Stimulated activated CD4-positive, alpha-beta T cell treated with anti-CD3 and anti-CD28 coated beads, TNF-alpha, amount 100 ng/mL, for 4 hours (primary cell): Measurements from ENCODE around the gene FAM72B.
"Not testable (repeated sequence)": the region's sequence is repeated elsewhere in the genome, so short reads cannot be mapped to it uniquely, and the experiment has no call there.

Experiments
- DNase-seq, 3 experiments: peaks; one replicate each; pipeline ENCODE4 v3.0.0-alpha.2; 2020; ENCODE audit warnings: low read depth in 3 of 3

The FAM72B gene

DNA sequence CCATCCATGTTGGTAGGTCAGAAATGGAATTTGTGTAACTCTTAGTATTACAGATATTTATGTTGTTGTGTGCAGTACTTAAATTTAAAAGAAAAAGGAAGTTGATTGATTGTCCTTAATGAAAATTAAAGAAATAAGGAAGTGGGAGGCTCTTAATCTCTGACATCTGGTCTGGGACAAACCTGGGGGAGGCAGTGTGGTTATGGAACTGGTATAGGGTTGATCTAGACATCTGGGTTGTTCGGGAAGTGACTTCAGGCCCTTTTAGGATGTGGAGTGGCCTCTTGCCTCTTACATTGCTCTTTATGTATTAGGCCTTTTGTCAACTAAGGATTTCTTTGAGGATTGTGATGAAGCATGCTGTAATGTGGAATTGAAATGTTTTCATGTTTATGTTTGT is 16.1 kb upstream of the FAM72B start:
- DNase-seq, result not testable (repeated sequence)

DNA sequence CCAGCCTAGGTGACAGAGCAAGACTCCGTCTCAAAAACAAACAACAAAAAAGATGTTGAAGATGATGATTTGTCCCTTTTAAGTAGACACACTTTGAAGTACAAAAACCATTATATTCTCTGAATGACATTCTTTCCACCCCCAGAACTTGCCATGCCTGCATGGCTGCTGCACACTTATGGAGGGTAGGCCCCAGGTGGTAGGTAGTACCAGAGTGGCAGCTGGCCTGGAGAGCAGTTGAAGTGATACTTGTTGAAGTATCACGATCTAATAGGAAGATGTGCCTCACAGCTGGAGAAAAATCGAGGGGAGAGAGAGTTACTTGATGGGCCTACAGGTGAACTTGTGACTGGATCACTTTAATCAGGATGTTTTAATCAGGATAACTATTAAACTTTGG is 15.6 kb upstream of the FAM72B start:
- not testable (repeated sequence) for DNase-seq

DNA sequence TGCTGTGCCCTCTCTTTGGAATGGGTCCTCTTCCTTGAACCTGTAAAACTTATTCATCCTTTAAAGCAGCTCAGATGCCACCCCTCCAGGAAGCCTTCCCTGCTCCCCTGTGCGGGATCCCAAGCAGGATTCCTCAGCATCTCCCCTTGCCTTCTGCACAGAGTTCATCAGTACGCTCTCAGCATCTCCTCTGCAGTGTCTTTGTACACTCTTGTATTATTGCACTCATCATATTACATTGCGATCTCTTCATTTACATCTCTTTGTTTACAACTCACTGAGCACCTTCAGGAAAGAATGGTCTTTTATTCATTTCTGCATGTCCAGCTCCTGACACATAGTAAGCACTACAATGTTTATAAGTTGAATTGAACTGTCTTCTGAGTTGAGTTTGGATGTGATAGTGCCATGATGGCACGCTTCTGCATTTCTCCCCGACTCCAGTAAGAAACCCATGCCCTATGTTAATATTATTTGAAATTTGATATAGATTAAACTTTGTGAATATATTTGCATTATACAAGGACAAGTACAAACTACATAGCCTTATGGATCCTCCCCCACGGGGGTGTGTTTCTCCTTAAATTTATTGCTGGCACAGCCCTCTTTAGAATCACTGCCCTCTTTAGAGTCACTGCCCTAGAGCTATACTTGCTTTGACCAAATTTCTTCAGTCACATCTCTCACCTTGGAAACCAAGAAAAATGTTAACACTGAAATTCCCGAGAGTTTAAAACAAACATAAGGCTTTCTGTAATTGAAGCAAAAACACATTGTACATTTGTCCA is 13.1 kb upstream of the FAM72B start:
- not testable (repeated sequence) for DNase-seq

DNA sequence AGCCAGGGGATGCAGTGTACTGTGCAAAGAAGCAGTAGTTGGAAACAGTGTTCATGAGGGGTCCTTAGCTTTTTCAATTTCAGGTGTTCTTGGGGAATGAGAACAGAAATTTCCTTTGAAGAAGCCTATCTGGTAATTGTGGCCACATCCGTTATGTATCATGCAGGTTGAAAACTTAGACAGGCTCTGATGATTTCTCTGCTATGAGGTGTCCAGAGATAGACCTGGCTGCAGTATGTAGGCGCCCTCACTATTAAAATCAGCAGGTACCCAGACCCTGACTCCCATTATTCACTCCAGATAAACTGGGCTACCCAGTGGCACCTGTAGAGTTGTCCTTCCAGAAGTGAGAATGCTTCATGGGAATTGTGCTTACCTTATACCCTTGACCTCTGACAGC is 8.4 kb upstream of the FAM72B start:
- DNase-seq, result not testable (repeated sequence)

GRCh38 chr1:121187914-121188313 is 3.8 kb upstream of the FAM72B start:
- not testable (repeated sequence) for DNase-seq

GRCh38 chr1:121186191-121186590 is 2.1 kb upstream of the FAM72B start:
- not testable (repeated sequence) for DNase-seq

- not testable (repeated sequence) for DNase-seq
Measured at GRCh38 chr1:121185140-121185708, 1.1 kb upstream of the FAM72B start.

- not testable (repeated sequence) for DNase-seq
Measured at GRCh38 chr1:121183867-121184266, 273 bp downstream of the FAM72B start.

GRCh38 chr1:121178197-121178596 is 5.9 kb downstream of the FAM72B start:
- not testable (repeated sequence) for DNase-seq

DNA sequence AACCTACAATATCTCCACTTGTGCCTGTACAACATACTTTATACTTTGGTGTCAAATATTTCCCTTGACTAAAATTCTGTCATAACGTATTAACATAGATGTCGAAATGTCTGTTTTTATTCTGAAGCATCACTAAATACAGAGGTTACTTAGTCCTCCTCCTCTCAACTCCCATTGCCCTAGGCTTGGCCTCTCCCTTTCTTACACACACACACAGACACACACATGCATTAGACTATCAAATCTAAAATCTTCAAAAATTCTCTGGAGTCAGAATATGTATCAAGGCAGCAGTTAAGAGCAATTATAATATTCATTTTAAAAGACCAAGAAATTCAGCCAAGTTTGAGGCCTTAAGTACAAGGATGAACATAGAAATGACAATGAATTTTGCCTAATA is 7.5 kb downstream of the FAM72B start:
- not testable (repeated sequence) for DNase-seq

DNA sequence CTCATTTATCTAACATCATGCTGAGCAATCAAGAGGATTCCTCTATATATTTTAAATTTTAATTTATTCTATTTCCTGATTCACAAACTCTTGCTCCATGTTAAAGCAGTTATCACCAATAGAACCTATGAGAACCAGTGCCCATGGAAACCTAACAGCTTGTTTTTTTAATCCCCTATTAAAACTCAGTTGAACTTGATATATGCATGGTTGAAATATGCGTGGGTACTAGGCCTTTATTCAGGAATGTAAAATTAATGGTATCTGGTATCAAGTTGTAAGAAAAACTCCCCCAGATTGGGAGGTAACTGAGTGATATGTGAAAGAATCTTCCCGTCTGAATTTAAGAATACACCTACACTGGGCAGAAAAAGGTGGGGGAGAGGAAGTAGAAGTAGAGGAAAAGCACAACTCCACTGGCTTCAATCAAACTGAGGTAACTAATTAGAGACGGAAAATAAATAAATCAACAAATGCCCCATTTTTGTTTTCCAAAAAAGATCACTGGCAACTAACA is 15.9 kb downstream of the FAM72B start:
- DNase-seq, result not testable (repeated sequence)

GRCh38 chr1:121167225-121167738 is 16.9 kb downstream of the FAM72B start:
- DNase-seq, result not testable (repeated sequence)

DNA sequence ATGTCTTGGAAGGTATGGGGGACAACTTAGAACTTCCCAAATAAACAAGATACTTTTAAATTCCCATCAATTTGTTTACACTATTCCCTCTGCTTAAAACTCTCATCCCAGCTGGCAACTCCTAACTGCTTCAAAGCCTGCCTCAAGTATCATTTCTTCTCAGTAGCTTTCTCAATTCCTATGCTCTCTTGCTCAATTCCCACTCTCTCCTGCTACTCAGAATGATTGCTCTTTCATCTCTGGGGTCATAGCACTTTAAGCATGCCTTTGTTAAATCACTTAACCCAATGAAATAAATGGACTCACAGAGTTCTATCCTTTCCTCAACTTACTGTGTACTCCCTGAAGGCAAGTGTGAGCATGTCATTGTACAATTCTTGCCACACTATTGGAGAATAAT is 18.8 kb downstream of the FAM72B start:
- not testable (repeated sequence) for DNase-seq

- not testable (repeated sequence) for DNase-seq
Measured at GRCh38 chr1:121163850-121164757, 20.0 kb downstream of the FAM72B start.

DNA sequence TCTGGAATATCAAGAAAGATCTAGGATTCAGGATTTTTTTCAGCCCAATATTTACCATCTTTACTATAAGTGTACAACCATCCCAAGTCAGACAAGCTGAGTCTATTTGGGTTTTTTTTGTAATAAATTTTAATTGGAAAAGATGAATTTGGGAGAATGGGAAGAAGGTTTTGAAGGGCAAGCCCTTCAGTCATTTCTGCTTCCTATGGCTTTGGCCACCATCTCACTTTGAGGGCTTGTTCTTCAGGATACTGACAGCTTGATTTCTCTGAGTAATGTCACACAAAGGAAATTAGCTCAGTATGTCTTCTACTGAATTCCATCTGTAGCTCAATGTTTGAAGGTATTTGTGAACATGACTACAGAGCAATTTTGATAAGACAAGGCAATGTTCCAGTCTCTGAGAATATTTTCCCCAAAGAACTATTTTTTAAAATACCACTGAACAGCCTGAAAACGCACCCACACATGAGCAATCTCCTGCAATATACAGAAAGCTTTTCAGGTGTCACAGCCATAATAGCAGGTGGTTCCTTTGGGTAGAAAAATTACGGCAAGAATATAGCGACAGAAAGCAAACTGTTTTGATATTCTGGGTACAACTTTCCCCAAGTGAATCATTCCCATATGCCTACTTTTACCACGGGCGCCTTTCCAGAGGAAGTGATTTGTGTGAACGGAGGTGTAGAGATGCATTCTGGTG is 22.8 kb downstream of the FAM72B start:
- not testable (repeated sequence) for DNase-seq

DNA sequence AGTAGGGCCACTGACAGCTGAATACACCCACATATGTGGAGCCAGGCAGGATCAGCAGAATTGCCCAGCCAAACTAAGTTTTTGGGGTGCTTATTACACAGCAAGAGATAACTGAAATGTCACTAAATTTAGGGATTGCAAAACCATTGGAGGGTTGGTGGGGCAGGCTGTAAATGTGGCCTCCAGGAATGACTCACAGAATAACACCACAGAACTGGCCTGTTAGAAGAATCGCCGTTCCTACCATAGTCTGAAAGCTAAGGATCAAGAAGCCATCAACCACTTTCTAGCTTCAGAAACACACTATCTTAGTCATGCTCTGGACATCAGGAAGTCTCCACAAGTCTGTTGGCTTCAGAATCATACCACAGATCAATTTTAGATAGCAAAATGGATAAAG is 24.0 kb downstream of the FAM72B start:
- not testable (repeated sequence) for DNase-seq

- DNase-seq, result not testable (repeated sequence)
Measured at GRCh38 chr1:121157609-121158008, 26.5 kb downstream of the FAM72B start.

- not testable (repeated sequence) for DNase-seq
Measured at GRCh38 chr1:121156958-121157603, 27.1 kb downstream of the FAM72B start.

- not testable (repeated sequence) for DNase-seq
Measured at GRCh38 chr1:121155671-121156358, 28.3 kb downstream of the FAM72B start.

DNA sequence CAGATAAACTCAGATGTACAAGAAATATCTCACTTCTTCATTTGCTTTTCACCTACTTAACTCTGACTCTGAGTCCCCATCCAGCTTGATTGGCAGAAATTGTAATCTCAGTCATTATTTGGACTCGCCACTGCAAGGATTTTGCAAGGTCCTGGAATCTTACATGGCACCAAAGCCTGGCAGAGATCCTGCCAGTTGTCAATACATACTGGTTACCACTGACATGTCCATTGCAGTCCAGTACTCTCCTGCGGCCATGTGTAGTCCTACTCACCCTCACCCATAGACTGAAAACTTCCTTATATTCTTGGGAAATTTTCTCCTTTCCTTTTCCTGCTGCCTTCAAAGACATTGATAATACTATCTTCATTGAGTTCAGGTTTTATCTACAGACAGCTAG is 29.3 kb downstream of the FAM72B start:
- not testable (repeated sequence) for DNase-seq
